Measurements from ENCODE around the gene SYT8.

Gene SYT8

GRCh38 chr11:1869427-1870325 is 34.9 kb downstream of the SYT8 start:
- TF ChIP-seq, protein P1, sequence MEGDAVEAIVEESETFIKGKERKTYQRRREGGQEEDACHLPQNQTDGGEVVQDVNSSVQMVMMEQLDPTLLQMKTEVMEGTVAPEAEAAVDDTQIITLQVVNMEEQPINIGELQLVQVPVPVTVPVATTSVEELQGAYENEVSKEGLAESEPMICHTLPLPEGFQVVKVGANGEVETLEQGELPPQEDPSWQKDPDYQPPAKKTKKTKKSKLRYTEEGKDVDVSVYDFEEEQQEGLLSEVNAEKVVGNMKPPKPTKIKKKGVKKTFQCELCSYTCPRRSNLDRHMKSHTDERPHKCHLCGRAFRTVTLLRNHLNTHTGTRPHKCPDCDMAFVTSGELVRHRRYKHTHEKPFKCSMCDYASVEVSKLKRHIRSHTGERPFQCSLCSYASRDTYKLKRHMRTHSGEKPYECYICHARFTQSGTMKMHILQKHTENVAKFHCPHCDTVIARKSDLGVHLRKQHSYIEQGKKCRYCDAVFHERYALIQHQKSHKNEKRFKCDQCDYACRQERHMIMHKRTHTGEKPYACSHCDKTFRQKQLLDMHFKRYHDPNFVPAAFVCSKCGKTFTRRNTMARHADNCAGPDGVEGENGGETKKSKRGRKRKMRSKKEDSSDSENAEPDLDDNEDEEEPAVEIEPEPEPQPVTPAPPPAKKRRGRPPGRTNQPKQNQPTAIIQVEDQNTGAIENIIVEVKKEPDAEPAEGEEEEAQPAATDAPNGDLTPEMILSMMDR (conservative IDR thresholded peaks at IDR 0.05; ENCODE audit: low read depth, low read length), result peak; percentile 46
- Histone ChIP-seq H3K27ac (no peak overlapping the region), H4K20me1 (ENCODE audit: insufficient read depth) (no peaks in the 10 kb centered on the region), H3K4me1 (ENCODE audit: low read depth, poor library complexity, severe bottlenecking) (no peaks in the 10 kb centered on the region), H3K4me2 (no peak overlapping the region), H3K4me3 (IDR thresholded peaks at IDR 0.05; ENCODE audit: insufficient read depth, low read depth, low read length) (no peak overlapping the region), H3K79me2 (ENCODE audit: insufficient read depth, low read depth) (no peaks in the 10 kb centered on the region), H3K27me3 (ENCODE audit: insufficient read depth, low read depth) (peaks cover 85% of the 10 kb centered on the region), H3K36me3 (ENCODE audit: insufficient read depth) (no peaks in the 10 kb centered on the region), H2AFZ (ENCODE audit: low read depth) (no peak overlapping the region), H3K9ac (no peak overlapping the region)

DNA sequence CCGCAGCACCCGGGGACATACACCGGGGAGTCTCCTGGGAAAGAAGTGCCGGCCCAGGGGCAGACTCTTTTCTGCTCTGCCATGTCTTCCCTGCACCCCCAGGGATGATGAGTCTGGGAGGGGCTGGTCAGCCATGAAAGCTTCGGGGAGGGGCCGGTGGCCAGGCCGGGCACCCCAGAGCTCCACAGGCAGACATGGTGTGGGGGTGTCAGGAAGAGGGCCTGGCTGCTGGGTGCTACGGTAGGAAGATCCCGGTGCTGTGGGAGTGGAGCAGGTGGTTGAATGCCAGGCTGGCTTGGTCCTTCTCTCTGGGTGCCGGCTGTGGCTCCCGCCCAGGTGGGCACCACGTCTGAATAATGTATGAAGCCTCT is 35.5 kb downstream of the SYT8 start:
- no peak overlapping the region for H3K27ac ChIP-seq
- H2AFZ ChIP-seq (ENCODE audit: low read depth), result no peak overlapping the region
- H3K79me2 ChIP-seq (ENCODE audit: insufficient read depth, low read depth), result no peaks in the 10 kb centered on the region
- no peaks in the 10 kb centered on the region for H3K4me1 ChIP-seq (ENCODE audit: low read depth, poor library complexity, severe bottlenecking)
- H3K4me2 ChIP-seq, result no peak overlapping the region
- H4K20me1 ChIP-seq (ENCODE audit: insufficient read depth), result no peaks in the 10 kb centered on the region
- no peak overlapping the region for H3K9ac ChIP-seq
- no peaks in the 10 kb centered on the region for H3K36me3 ChIP-seq (ENCODE audit: insufficient read depth)
- TF ChIP-seq, protein P1 (conservative IDR thresholded peaks at IDR 0.05; ENCODE audit: low read depth, low read length), result no peak
- peaks cover 85% of the 10 kb centered on the region for H3K27me3 ChIP-seq (ENCODE audit: insufficient read depth, low read depth)
- no peak overlapping the region for H3K4me3 ChIP-seq (IDR thresholded peaks at IDR 0.05; ENCODE audit: insufficient read depth, low read depth, low read length)

DNA sequence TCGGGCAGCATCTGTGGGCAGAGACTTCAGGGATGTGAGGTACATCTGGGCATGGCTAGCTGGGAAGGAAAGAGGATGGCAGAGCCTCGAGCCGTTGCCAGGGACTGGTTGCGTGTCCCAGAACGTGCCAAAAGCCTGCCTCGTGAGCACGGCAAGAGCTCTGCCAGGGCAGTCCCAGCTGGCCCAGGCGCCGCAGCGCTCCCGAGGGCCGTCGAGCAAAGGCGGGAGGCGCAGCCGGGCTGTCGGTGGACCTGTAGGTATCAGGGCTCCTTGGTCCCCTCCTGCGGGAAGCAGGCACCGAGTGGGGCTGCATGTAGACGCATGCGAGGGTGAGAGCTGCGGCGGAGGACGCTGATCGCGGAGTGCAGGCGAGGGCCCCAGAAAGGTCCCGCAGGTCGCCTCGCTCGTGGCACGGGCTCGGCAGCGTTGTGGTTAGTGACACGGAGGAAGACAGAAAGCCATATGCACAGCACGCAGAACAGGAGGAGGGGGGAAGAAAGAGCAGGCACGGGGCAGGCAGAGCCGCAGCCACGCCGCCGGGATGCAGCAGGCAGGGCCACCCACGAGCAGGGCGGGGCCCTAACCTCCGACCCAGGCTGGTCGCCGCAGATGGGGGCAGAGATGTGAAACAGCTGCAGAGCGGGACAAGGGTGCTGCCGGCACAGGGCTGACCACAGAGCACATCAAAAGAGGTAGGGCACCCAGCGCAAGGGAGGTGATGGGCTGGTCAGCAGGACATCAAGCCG is 36.1 kb downstream of the SYT8 start:
- TF ChIP-seq, protein P1 (conservative IDR thresholded peaks at IDR 0.05; ENCODE audit: low read depth, low read length), result no peak
- H4K20me1 ChIP-seq (ENCODE audit: insufficient read depth), result no peaks in the 10 kb centered on the region

GRCh38 chr11:1871531-1871930 is 36.7 kb downstream of the SYT8 start:
- Histone ChIP-seq H3K9ac (no peak overlapping the region), H3K4me2 (no peak overlapping the region), H2AFZ (ENCODE audit: low read depth) (no peak overlapping the region), H3K27ac (no peak overlapping the region), H3K36me3 (ENCODE audit: insufficient read depth) (no peaks in the 10 kb centered on the region), H4K20me1 (ENCODE audit: insufficient read depth) (no peaks in the 10 kb centered on the region), H3K27me3 (ENCODE audit: insufficient read depth, low read depth) (peaks cover 85% of the 10 kb centered on the region), H3K79me2 (ENCODE audit: insufficient read depth, low read depth) (no peaks in the 10 kb centered on the region), H3K4me1 (ENCODE audit: low read depth, poor library complexity, severe bottlenecking) (no peaks in the 10 kb centered on the region), H3K4me3 (IDR thresholded peaks at IDR 0.05; ENCODE audit: insufficient read depth, low read depth, low read length) (no peak overlapping the region)
- TF ChIP-seq, protein P1 (conservative IDR thresholded peaks at IDR 0.05; ENCODE audit: low read depth, low read length), result no peak

More for the DNA sequence above, 36.1 kb downstream of the SYT8 start:
- no peak overlapping the region for H2AFZ ChIP-seq (ENCODE audit: low read depth)
- H3K4me3 ChIP-seq (IDR thresholded peaks at IDR 0.05; ENCODE audit: insufficient read depth, low read depth, low read length), result no peak overlapping the region
- H3K4me2 ChIP-seq, result no peak overlapping the region
- H3K36me3 ChIP-seq (ENCODE audit: insufficient read depth), result no peaks in the 10 kb centered on the region
- H3K27me3 ChIP-seq (ENCODE audit: insufficient read depth, low read depth), result peaks cover 85% of the 10 kb centered on the region
- H3K4me1 ChIP-seq (ENCODE audit: low read depth, poor library complexity, severe bottlenecking), result no peaks in the 10 kb centered on the region
- H3K27ac ChIP-seq, result no peak overlapping the region
- H3K9ac ChIP-seq, result no peak overlapping the region
- no peaks in the 10 kb centered on the region for H3K79me2 ChIP-seq (ENCODE audit: insufficient read depth, low read depth)
